ENCODE measurements around the gene KLHDC3.

Gene KLHDC3

DNA sequence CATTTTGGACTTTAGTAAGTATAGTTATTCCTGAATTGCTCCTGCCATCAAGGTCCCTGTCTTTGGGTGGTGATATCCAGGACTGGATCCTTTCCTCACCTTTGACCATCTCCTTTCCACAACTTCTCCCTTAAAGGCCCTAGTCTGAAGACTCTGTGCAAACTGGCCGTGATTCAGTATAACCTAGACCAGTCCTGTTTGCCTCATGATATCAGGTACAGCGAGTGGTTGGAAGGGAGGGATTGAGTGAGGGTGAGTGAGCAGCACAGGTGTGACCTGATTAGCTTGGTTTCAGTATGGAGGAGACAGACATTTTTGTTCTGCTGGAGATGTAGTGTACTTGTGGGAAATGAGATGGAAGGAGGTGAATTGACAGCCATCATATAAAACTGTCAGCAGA, 5.1 kb downstream of the KLHDC3 start:
- no peaks in the 10 kb centered on the region for H4K20me1 ChIP-seq (ENCODE audit: insufficient read depth, low read length)
- H3K9ac ChIP-seq (ENCODE audit: low read length): no peak overlapping the region
- no peak overlapping the region for H2AFZ ChIP-seq (ENCODE audit: low read length)
- peaks cover 42% of the 10 kb centered on the region for H3K36me3 ChIP-seq (ENCODE audit: insufficient read depth, low read length)
- no peak overlapping the region for H3K4me2 ChIP-seq (ENCODE audit: low read length)
- H3K27ac ChIP-seq (ENCODE audit: low read depth, low read length, poor library complexity, severe bottlenecking): no peak overlapping the region
- H3F3A ChIP-seq (ENCODE audit: insufficient read depth, low read length): no peaks in the 10 kb centered on the region
- no peaks in the 10 kb centered on the region for H3K9me3 ChIP-seq (ENCODE audit: low read length)
- TF ChIP-seq EZH2 (IDR thresholded peaks at IDR 0.05; ENCODE audit: borderline replicate concordance, low read length) (no peak), CTCF (IDR thresholded peaks at IDR 0.05; ENCODE audit: low read length) (no peak)
- H3K79me2 ChIP-seq (ENCODE audit: insufficient read depth, low read length): peaks cover 24% of the 10 kb centered on the region; the same call in 1 of the 2 replicates
- no peak overlapping the region for H3K4me3 ChIP-seq (ENCODE audit: low read depth, low read length, poor library complexity, severe bottlenecking)
- H3K27me3 ChIP-seq (ENCODE audit: insufficient read depth, low read length): no peaks in the 10 kb centered on the region
- H3K4me1 ChIP-seq (ENCODE audit: insufficient read depth, low read length, severe bottlenecking): peaks cover 32% of the 10 kb centered on the region
- no peaks in the 10 kb centered on the region for H3K9me2 ChIP-seq (ENCODE audit: low read depth, low read length)

GRCh38 chr6:43020052-43020705, 6.1 kb downstream of the KLHDC3 start:
- H3K36me3 ChIP-seq (ENCODE audit: insufficient read depth, low read length): peaks cover 52% of the 10 kb centered on the region
- no peak overlapping the region for H2AFZ ChIP-seq (ENCODE audit: low read length)
- no peak for TF ChIP-seq CTCF (IDR thresholded peaks at IDR 0.05; ENCODE audit: low read length)
- TF ChIP-seq EZH2 (IDR thresholded peaks at IDR 0.05; ENCODE audit: borderline replicate concordance, low read length): no peak
- no peaks in the 10 kb centered on the region for H4K20me1 ChIP-seq (ENCODE audit: insufficient read depth, low read length)
- H3K9ac ChIP-seq (ENCODE audit: low read length): no peak overlapping the region
- H3K4me2 ChIP-seq (ENCODE audit: low read length): no peak overlapping the region
- peaks cover 26% of the 10 kb centered on the region for H3K4me1 ChIP-seq (ENCODE audit: insufficient read depth, low read length, severe bottlenecking)
- H3K79me2 ChIP-seq (ENCODE audit: insufficient read depth, low read length): peaks cover 15% of the 10 kb centered on the region; the same call in 1 of the 2 replicates
- H3K9me2 ChIP-seq (ENCODE audit: low read depth, low read length): no peaks in the 10 kb centered on the region
- H3K9me3 ChIP-seq (ENCODE audit: low read length): no peaks in the 10 kb centered on the region
- no peaks in the 10 kb centered on the region for H3F3A ChIP-seq (ENCODE audit: insufficient read depth, low read length)
- no peak overlapping the region for H3K4me3 ChIP-seq (ENCODE audit: low read depth, low read length, poor library complexity, severe bottlenecking)
- H3K27ac ChIP-seq (ENCODE audit: low read depth, low read length, poor library complexity, severe bottlenecking): no peak overlapping the region
- H3K27me3 ChIP-seq (ENCODE audit: insufficient read depth, low read length): no peaks in the 10 kb centered on the region

DNA sequence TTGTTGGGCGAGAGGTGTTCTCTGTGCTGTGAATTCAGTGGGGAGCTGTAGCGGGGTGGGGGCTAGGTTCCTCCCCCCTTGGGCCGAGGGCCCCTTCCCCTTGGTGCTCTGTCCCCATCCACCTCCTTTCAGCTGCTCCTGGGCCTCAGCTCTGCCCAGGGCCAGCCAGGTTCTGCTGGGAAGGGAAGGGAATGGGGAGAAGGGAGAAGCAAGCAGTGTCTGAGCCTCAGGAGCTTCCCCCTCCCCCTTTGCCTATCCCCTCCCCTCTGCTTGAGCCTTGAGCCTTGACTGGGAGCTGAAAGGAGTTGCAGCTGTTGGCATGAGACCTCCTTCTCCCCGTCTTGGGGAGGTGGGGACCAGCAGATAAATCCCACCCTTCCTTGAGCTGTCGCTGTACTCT, 6.8 kb downstream of the KLHDC3 start:
- Histone ChIP-seq H3K9me2 (ENCODE audit: low read depth, low read length) (no peaks in the 10 kb centered on the region), H3K4me3 (ENCODE audit: low read depth, low read length, poor library complexity, severe bottlenecking) (peak overlapping the region; percentile 98), H4K20me1 (ENCODE audit: insufficient read depth, low read length) (no peaks in the 10 kb centered on the region), H3K9me3 (ENCODE audit: low read length) (no peaks in the 10 kb centered on the region), H2AFZ (ENCODE audit: low read length) (no peak overlapping the region), H3K27ac (ENCODE audit: low read depth, low read length, poor library complexity, severe bottlenecking) (peak overlapping the region; percentile 49), H3K36me3 (ENCODE audit: insufficient read depth, low read length) (peaks cover 57% of the 10 kb centered on the region), H3K9ac (ENCODE audit: low read length) (peak overlapping the region; percentile 98), H3K4me1 (ENCODE audit: insufficient read depth, low read length, severe bottlenecking) (peaks cover 21% of the 10 kb centered on the region), H3K79me2 (ENCODE audit: insufficient read depth, low read length) (peaks cover 14% of the 10 kb centered on the region; the same call in 1 of the 2 replicates), H3F3A (ENCODE audit: insufficient read depth, low read length) (no peaks in the 10 kb centered on the region), H3K4me2 (ENCODE audit: low read length) (peak overlapping the region; percentile 79), H3K27me3 (ENCODE audit: insufficient read depth, low read length) (no peaks in the 10 kb centered on the region)
- no peak for TF ChIP-seq EZH2 (IDR thresholded peaks at IDR 0.05; ENCODE audit: borderline replicate concordance, low read length)
- no peak for TF ChIP-seq CTCF (IDR thresholded peaks at IDR 0.05; ENCODE audit: low read length)
